Peyer's patch (tissue), 4 donors: ENCODE results near the gene CDCA4.

Source experiments
- CTCF ChIP-seq, 6 experiments: fragments of 450-650 bp in 4 of 6; fragments of 200-600 bp in 2 of 6; sonication (generic) in 1 of 6; IDR thresholded peaks; one replicate each; pipeline ENCODE4 v1.5.1; 2017 to 2019; ENCODE audit warnings: antibody characterized with exemption in 6 of 6, mild to moderate bottlenecking in 3 of 6, moderate library complexity in 1 of 6
- POLR2A ChIP-seq, 2 donors: fragments of 450-650 bp; IDR thresholded peaks; one replicate each; pipeline ENCODE4 v1.5.1; 2017; ENCODE audit warnings: antibody characterized with exemption in 2 of 2, mild to moderate bottlenecking in 2 of 2, moderate library complexity in 2 of 2

DNA sequence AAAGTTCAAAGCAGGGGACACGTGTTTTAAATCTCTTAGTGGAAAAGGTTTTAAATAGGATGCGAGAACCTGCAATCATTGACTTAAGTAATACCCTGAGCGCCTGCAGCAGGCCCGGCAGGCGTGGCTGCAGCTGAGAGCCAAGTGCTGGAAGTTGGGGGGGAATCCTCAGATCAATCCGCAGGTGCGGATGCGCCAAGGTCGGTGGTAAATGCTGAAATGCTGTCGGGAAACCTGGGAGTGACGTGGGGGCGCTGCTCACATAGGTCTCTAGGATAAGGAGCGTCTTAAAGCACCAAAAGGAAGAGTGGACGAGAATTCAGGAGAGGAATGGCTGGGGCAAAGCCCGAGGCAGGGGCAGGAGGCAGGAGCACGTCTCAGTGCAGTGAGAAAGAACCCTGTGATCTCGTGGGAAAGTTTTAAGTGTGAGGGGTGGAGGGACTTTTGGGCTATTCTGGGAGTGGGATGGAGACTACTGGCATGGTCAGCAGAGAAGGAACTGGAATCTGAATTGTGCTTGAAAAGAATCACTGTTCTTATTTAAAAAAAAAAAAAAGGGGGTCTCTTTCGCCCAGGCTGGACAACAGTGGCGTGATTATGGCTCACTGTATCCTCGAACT lies 883 bp upstream of the CDCA4 start:
- no peak for TF ChIP-seq CTCF (IDR thresholded peaks at IDR 0.05)
- TF ChIP-seq POLR2A (IDR thresholded peaks at IDR 0.05) = no peak
